Central memory CD8-positive, alpha-beta T cell (primary cell): ENCODE results near the gene RXFP1.

Source experiments
- ATAC-seq: fragments of 150-1000 bp; cut with Tn5 transposase; replicated peaks from 2 replicates; pipeline ENCODE4 v1.10.0; 2022; ENCODE audit warnings: mild to moderate bottlenecking, moderate FRiP score, moderate number of reproducible peaks; ENCODE audit not compliant: poor library complexity, severe bottlenecking; ENCODE audit errors: extremely low read depth
- DNase-seq, 2 donors: peaks; one replicate each; pipeline ENCODE4 v3.0.0; 2021; ENCODE audit warnings: low spot score in 2 of 2
- H3K27ac Mint-ChIP-seq: one replicate; pipeline ENCODE4 v1.8.0; 2022; ENCODE audit warnings: low read depth, mild to moderate bottlenecking, moderate library complexity, mixed read lengths
- H3K27me3 Mint-ChIP-seq: one replicate; pipeline ENCODE4 v1.8.0; 2022; ENCODE audit warnings: mixed read lengths
- H3K36me3 Mint-ChIP-seq: one replicate; pipeline ENCODE4 v1.8.0; 2022; ENCODE audit warnings: mild to moderate bottlenecking, moderate library complexity, mixed read lengths; ENCODE audit not compliant: insufficient read depth
- H3K4me1 Mint-ChIP-seq: one replicate; pipeline ENCODE4 v1.8.0; 2022; ENCODE audit warnings: mixed read lengths
- H3K4me3 Mint-ChIP-seq: one replicate; pipeline ENCODE4 v1.8.0; 2022; ENCODE audit warnings: mild to moderate bottlenecking, moderate library complexity, mixed read lengths
- H3K9me3 Mint-ChIP-seq: one replicate; pipeline ENCODE4 v1.8.0; 2022; ENCODE audit warnings: mixed read lengths

RXFP1 gene

DNA sequence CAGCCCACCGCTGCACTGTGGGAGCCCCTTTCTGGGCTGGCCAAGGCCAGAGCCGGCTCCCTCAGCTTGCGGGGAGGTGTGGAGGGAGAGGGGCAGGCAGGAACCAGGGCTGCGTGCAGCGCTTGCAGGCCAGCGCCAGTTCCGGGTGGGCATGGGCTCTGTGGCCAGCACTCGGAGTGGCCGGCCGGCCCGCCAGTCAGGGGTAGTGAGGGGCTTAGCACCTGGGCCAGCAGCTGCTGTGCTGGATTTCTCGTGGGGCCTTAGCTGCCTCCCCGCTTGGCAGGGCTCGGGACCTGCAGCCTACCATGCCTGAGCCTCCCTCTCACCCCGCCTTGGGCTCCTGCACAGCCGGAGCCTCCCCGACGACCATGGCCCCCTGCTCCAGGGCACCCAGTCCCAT lies 45.2 kb downstream of the RXFP1 start:
- no peaks in the 10 kb centered on the region for H3K4me1 Mint-ChIP-seq
- H3K4me3 Mint-ChIP-seq, result no peak overlapping the region
- H3K27ac Mint-ChIP-seq, result no peak overlapping the region
- no peaks in the 10 kb centered on the region for H3K36me3 Mint-ChIP-seq
- no peaks in the 10 kb centered on the region for H3K9me3 Mint-ChIP-seq
- ATAC-seq (no peak), DNase-seq (no peak)
- peaks cover 6% of the 10 kb centered on the region for H3K27me3 Mint-ChIP-seq

DNA sequence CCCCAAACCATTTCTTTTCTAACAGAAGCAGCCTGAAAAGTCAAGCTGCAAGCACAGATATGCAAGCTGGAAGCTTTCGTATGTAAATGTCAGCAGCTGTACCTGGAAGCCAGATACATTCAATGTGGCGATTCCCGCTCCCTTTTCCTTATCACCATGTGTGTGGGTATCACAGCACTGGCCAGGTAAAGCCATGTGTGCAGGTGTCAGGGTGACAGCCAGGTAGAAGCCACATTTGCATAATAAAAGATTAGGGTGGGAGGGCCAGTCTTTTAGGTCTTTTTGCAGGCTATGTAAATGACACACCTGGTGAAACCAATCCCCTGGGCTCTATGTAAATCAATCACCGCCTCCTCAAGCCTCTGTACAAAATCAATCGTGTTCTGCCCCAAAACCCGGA lies 50.1 kb downstream of the RXFP1 start:
- no peak overlapping the region for H3K27ac Mint-ChIP-seq
- no peaks in the 10 kb centered on the region for H3K36me3 Mint-ChIP-seq
- ATAC-seq (no peak), DNase-seq (no peak)
- peaks cover 11% of the 10 kb centered on the region for H3K27me3 Mint-ChIP-seq
- no peak overlapping the region for H3K4me3 Mint-ChIP-seq
- no peaks in the 10 kb centered on the region for H3K9me3 Mint-ChIP-seq
- H3K4me1 Mint-ChIP-seq, result no peaks in the 10 kb centered on the region

DNA sequence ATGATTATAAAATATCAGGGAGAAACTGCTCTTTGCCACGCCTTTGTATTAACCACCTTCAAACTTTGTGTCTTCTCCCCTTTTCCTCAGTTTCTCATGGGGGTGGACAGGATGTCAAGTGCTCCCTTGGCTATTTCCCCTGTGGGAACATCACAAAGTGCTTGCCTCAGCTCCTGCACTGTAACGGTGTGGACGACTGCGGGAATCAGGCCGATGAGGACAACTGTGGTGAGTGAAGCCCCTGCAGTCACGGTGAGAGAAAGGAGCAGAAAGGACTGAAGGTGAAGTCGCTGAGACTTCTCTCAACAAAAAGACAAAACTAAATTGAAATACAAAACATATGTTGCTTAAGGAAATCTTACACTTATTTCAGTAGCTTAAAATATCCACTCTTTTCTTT lies 50.9 kb downstream of the RXFP1 start:
- H3K4me1 Mint-ChIP-seq, result no peaks in the 10 kb centered on the region
- no peak overlapping the region for H3K4me3 Mint-ChIP-seq
- H3K9me3 Mint-ChIP-seq, result no peaks in the 10 kb centered on the region
- H3K27ac Mint-ChIP-seq, result no peak overlapping the region
- no peak for DNase-seq
- ATAC-seq, result no peak
- H3K27me3 Mint-ChIP-seq, result peaks cover 11% of the 10 kb centered on the region
- peaks cover 2% of the 10 kb centered on the region for H3K36me3 Mint-ChIP-seq

GRCh38 chr4:158578476-158578875 lies 56.8 kb downstream of the RXFP1 start:
- H3K9me3 Mint-ChIP-seq, result no peaks in the 10 kb centered on the region
- H3K27ac Mint-ChIP-seq, result no peak overlapping the region
- no peak overlapping the region for H3K4me3 Mint-ChIP-seq
- no peak for DNase-seq
- peaks cover 2% of the 10 kb centered on the region for H3K36me3 Mint-ChIP-seq
- ATAC-seq, result no peak
- no peaks in the 10 kb centered on the region for H3K4me1 Mint-ChIP-seq
- H3K27me3 Mint-ChIP-seq, result peaks cover under 1% of the 10 kb centered on the region

- Mint-ChIP-seq H3K4me1 (no peaks in the 10 kb centered on the region), H3K4me3 (no peak overlapping the region), H3K27ac (no peak overlapping the region), H3K27me3 (no peaks in the 10 kb centered on the region), H3K9me3 (no peaks in the 10 kb centered on the region), H3K36me3 (peaks cover 2% of the 10 kb centered on the region)
- DNase-seq (no peak), ATAC-seq (no peak)
Observed at GRCh38 chr4:158580064-158580463, 58.4 kb downstream of the RXFP1 start.

- H3K27me3 Mint-ChIP-seq, result no peaks in the 10 kb centered on the region
- no peaks in the 10 kb centered on the region for H3K4me1 Mint-ChIP-seq
- H3K36me3 Mint-ChIP-seq, result peaks cover 2% of the 10 kb centered on the region
- no peaks in the 10 kb centered on the region for H3K9me3 Mint-ChIP-seq
- ATAC-seq (no peak), DNase-seq (no peak)
- no peak overlapping the region for H3K4me3 Mint-ChIP-seq
- no peak overlapping the region for H3K27ac Mint-ChIP-seq
Observed at GRCh38 chr4:158581161-158581560, 59.5 kb downstream of the RXFP1 start.

GRCh38 chr4:158586881-158587280 lies 65.2 kb downstream of the RXFP1 start:
- H3K4me3 Mint-ChIP-seq, result no peak overlapping the region
- ATAC-seq (no peak), DNase-seq (no peak)
- no peak overlapping the region for H3K27ac Mint-ChIP-seq
- no peaks in the 10 kb centered on the region for H3K4me1 Mint-ChIP-seq
- H3K36me3 Mint-ChIP-seq, result no peaks in the 10 kb centered on the region
- no peaks in the 10 kb centered on the region for H3K9me3 Mint-ChIP-seq
- H3K27me3 Mint-ChIP-seq, result peaks cover 13% of the 10 kb centered on the region

DNA sequence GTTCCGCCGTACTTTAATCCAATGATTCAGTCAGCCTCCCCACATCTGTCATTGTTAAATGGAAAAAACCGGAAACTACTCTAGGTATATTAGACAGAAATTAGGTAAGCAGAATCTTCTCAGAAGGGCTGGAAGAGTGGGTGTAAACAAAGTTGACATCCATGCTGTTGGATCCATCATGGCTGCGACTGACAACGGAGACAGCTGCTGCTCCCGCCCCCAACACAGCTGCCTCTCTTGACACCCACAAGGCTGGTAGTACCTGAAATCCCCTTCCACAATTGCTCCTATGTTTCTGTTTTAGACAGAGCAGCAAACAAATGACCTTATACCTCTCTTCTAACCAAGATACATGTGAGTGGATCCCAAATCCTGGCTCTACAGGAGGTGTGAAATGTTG lies 66.6 kb downstream of the RXFP1 start:
- Mint-ChIP-seq H3K36me3 (no peaks in the 10 kb centered on the region), H3K4me1 (no peaks in the 10 kb centered on the region), H3K4me3 (no peak overlapping the region), H3K27ac (no peak overlapping the region), H3K27me3 (peaks cover 13% of the 10 kb centered on the region), H3K9me3 (no peaks in the 10 kb centered on the region)
- no peak for ATAC-seq
- DNase-seq, result no peak

DNA sequence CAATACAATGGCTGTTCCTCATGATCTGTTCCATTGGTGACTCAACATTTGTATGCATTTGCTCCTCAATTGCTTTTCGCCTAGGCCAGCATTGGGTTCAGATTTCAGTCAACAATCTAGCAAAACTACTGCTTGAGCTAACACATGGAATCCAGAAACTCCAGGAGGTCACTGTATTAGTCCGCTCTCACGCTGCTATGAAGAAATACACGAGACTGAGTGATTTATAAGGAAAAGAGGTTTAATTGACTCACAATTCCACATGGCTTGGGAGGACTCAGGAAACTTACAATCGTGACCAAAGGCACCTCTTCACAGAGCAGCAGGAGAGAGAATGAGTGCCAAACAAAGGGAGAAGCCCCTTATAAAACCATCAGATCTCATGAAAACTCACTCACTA lies 67.1 kb downstream of the RXFP1 start:
- H3K27ac Mint-ChIP-seq, result no peak overlapping the region
- no peaks in the 10 kb centered on the region for H3K4me1 Mint-ChIP-seq
- H3K27me3 Mint-ChIP-seq, result peaks cover 13% of the 10 kb centered on the region
- H3K36me3 Mint-ChIP-seq, result no peaks in the 10 kb centered on the region
- no peaks in the 10 kb centered on the region for H3K9me3 Mint-ChIP-seq
- no peak for DNase-seq
- ATAC-seq, result no peak
- H3K4me3 Mint-ChIP-seq, result no peak overlapping the region

GRCh38 chr4:158590306-158590705 lies 68.6 kb downstream of the RXFP1 start:
- no peaks in the 10 kb centered on the region for H3K9me3 Mint-ChIP-seq
- DNase-seq (no peak), ATAC-seq (no peak)
- no peak overlapping the region for H3K4me3 Mint-ChIP-seq
- H3K36me3 Mint-ChIP-seq, result no peaks in the 10 kb centered on the region
- peaks cover 13% of the 10 kb centered on the region for H3K27me3 Mint-ChIP-seq
- no peak overlapping the region for H3K27ac Mint-ChIP-seq
- no peaks in the 10 kb centered on the region for H3K4me1 Mint-ChIP-seq

GRCh38 chr4:158590824-158591223 lies 69.1 kb downstream of the RXFP1 start:
- no peak for DNase-seq
- Mint-ChIP-seq H3K4me1 (no peaks in the 10 kb centered on the region), H3K27ac (no peak overlapping the region), H3K9me3 (no peaks in the 10 kb centered on the region), H3K27me3 (peaks cover 13% of the 10 kb centered on the region), H3K4me3 (no peak overlapping the region), H3K36me3 (no peaks in the 10 kb centered on the region)
- no peak for ATAC-seq

- Mint-ChIP-seq H3K27me3 (peaks cover 8% of the 10 kb centered on the region), H3K4me1 (no peaks in the 10 kb centered on the region), H3K4me3 (no peak overlapping the region), H3K9me3 (no peaks in the 10 kb centered on the region), H3K36me3 (no peaks in the 10 kb centered on the region), H3K27ac (no peak overlapping the region)
- ATAC-seq, result no peak
- DNase-seq, result no peak
Observed at GRCh38 chr4:158597879-158598596, 76.4 kb downstream of the RXFP1 start.

DNA sequence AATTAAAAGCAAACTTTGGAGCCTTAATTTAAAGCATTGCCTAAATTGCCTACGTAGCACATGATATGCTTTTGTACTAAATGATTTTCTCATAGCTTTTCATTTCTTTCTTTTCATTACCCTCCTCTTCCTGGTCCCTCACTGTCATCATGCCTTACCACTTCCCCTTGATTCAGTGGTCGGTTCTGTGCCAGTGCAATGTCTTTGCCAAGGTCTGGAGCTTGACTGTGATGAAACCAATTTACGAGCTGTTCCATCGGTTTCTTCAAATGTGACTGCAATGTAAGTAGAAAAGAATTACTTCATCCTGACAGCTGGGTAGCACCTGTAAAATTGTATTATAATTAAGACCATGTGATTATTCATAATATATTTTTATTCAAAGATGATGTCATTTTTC lies 77.5 kb downstream of the RXFP1 start:
- DNase-seq (no peak), ATAC-seq (no peak)
- Mint-ChIP-seq H3K9me3 (no peaks in the 10 kb centered on the region), H3K4me3 (no peak overlapping the region), H3K4me1 (no peaks in the 10 kb centered on the region), H3K36me3 (no peaks in the 10 kb centered on the region), H3K27ac (no peak overlapping the region), H3K27me3 (peaks cover 8% of the 10 kb centered on the region)
